OCI-LY7 (cell line): ENCODE results near the gene TMEM167A. TPM values are rescaled to one million over a fixed set of nuclear protein-coding genes. Genes with fewer than 3 reads are reported as not detected.

Experiments
- BruUV-seq: library from RNA; stranded (reverse); fragments of 400-500 nt; replicated peaks from 2 replicates; lab custom pipeline; 2021; lab: Mats Ljungman, UMichigan
- CTCF ChIA-PET: fragments of 300-600 bp; sonication (Branson Sonifier 250); formaldehyde crosslinking; loops from one replicate; lab custom pipeline; 2022; ENCODE audit warnings: antibody characterized with exemption; ENCODE audit not compliant: unreplicated experiment; lab: Charles Lee
- POLR2A ChIA-PET: fragments of 300-600 bp; sonication (Branson Sonifier 250); formaldehyde crosslinking; loops from one replicate; lab custom pipeline; 2022; ENCODE audit warnings: antibody characterized with exemption; lab: Charles Lee
- DNase-seq: peaks from one replicate; pipeline ENCODE4 v3.0.0-alpha.2; 2015; ENCODE audit warnings: low spot score
- H2AFZ ChIP-seq: fragments of 200-600 bp; sonication (generic), shearing (Covaris generic); 2 replicates; pipeline ENCODE4 v1.6.1; 2014; ENCODE audit warnings: mild to moderate bottlenecking, antibody characterized with exemption, low read length, moderate library complexity
- H3K27ac ChIP-seq: fragments of 200-600 bp; sonication (generic); 2 replicates; pipeline ENCODE4 v1.5.1; 2014; ENCODE audit warnings: mixed run types, low read depth, mild to moderate bottlenecking, moderate library complexity, low read length, inconsistent platforms; ENCODE audit not compliant: poor library complexity, severe bottlenecking
- H3K36me3 ChIP-seq: fragments of 200-600 bp; sonication (generic); 2 replicates; pipeline ENCODE4 v1.6.1; 2014; ENCODE audit warnings: mild to moderate bottlenecking, antibody characterized with exemption, low read length, moderate library complexity, mixed read lengths; ENCODE audit not compliant: insufficient read depth
- H3K4me1 ChIP-seq: fragments of 200-600 bp; sonication (generic); 2 replicates; pipeline ENCODE4 v1.5.1; 2014; ENCODE audit warnings: mild to moderate bottlenecking, low read length; ENCODE audit not compliant: insufficient read depth, poor library complexity, severe bottlenecking
- H3K4me2 ChIP-seq: fragments of 200-600 bp; sonication (generic); 2 replicates; pipeline ENCODE4 v1.6.1; 2014; ENCODE audit warnings: mild to moderate bottlenecking, low read length
- H3K4me3 ChIP-seq: fragments of 200-600 bp; sonication (generic); 2 replicates; pipeline ENCODE4 v1.5.1; 2014; ENCODE audit warnings: mild to moderate bottlenecking, low read depth, low read length; ENCODE audit not compliant: poor library complexity, severe bottlenecking
- H3K79me2 ChIP-seq: fragments of 200-600 bp; sonication (generic); 2 replicates; pipeline ENCODE4 v1.6.1; 2016; ENCODE audit warnings: low read depth, mild to moderate bottlenecking, low read length, moderate library complexity, mixed read lengths; ENCODE audit not compliant: insufficient read depth
- H3K9me2 ChIP-seq: fragments of 200-600 bp; sonication (generic); 2 replicates; pipeline ENCODE4 v1.6.1; 2016; ENCODE audit warnings: mild to moderate bottlenecking, low read length, mixed read lengths; ENCODE audit not compliant: insufficient read depth
- H3K9me3 ChIP-seq: fragments of 200-600 bp; sonication (generic); 2 replicates; pipeline ENCODE4 v1.6.1; 2014; ENCODE audit warnings: mild to moderate bottlenecking, mixed run types, low read length, mixed read lengths
- H4K20me1 ChIP-seq: fragments of 200-600 bp; sonication (generic); 2 replicates; pipeline ENCODE4 v1.6.1; 2014; ENCODE audit warnings: mild to moderate bottlenecking, antibody characterized with exemption, low read length, moderate library complexity, mixed read lengths; ENCODE audit not compliant: insufficient read depth
- CTCF ChIP-seq: fragments of 200-600 bp; sonication (generic); conservative IDR thresholded peaks from 2 replicates; pipeline ENCODE4 v1.5.1; 2014; ENCODE audit warnings: mild to moderate bottlenecking, antibody characterized with exemption, low read length, moderate library complexity, mixed read lengths
- EZH2phosphoT487 ChIP-seq: fragments of 200-600 bp; sonication (generic); IDR thresholded peaks from 2 replicates; pipeline ENCODE4 v1.6.1; 2018; ENCODE audit warnings: low read depth, borderline replicate concordance, mild to moderate bottlenecking, mixed run types, antibody characterized with exemption, low read length, moderate library complexity, mixed read lengths
- intact Hi-C: fragments of 100-400 bp; cut with micrococcal nuclease; formaldehyde crosslinking; loops from one replicate; pipeline ENCODE4 v1.10.0; 2022; ENCODE audit not compliant: unreplicated experiment
- total RNA-seq, 2 experiments: library from RNA; depleted of rRNA in 1 of 2; stranded (reverse); fragments of >200 nt in 1 of 2; shearing (Covaris generic) in 1 of 2; gene quantifications; 2 replicates each; pipeline ENCODE4 v1.2.3, GENCODE V29; 2014 to 2022

Gene TMEM167A
- total RNA-seq, 2 experiments from 2014 or later, result 20.4 to 55.7 TPM

- Histone ChIP-seq H3K9me3 (no peaks in the 10 kb centered on the region), H4K20me1 (no peaks in the 10 kb centered on the region), H3K9me2 (no peaks in the 10 kb centered on the region; the same call in 1 of the 2 replicates), H3K27ac (no peak overlapping the region), H3K4me1 (no peaks in the 10 kb centered on the region), H3K4me3 (no peak overlapping the region), H3K4me2 (no peak overlapping the region), H3K36me3 (peaks cover 13% of the 10 kb centered on the region), H3K79me2 (no peaks in the 10 kb centered on the region), H2AFZ (no peak overlapping the region)
- no TSS peak for BruUV-seq
- TF ChIP-seq EZH2phosphoT487 (no peak), CTCF (no peak)
- ChIA-PET POLR2A (no interaction called here), CTCF (no interaction called here)
- intact Hi-C loops, result no loop called here
- DNase-seq, result no peak
Measured at GRCh38 chr5:83118471-83118870, 41.3 kb upstream of the TMEM167A start.

GRCh38 chr5:83115816-83116215 lies 38.6 kb upstream of the TMEM167A start:
- H3K9me3 ChIP-seq, result no peaks in the 10 kb centered on the region
- intact Hi-C loops, result no loop called here
- TF ChIP-seq EZH2phosphoT487, result no peak
- no peak for TF ChIP-seq CTCF
- H3K4me2 ChIP-seq, result no peak overlapping the region
- H3K4me1 ChIP-seq, result no peaks in the 10 kb centered on the region
- H3K27ac ChIP-seq, result no peak overlapping the region
- peaks cover 25% of the 10 kb centered on the region for H3K36me3 ChIP-seq
- DNase-seq, result no peak
- no peaks in the 10 kb centered on the region; the same call in 1 of the 2 replicates for H3K9me2 ChIP-seq
- no peak overlapping the region for H2AFZ ChIP-seq
- CTCF ChIA-PET, result no interaction called here
- POLR2A ChIA-PET, result no interaction called here
- H3K79me2 ChIP-seq, result no peaks in the 10 kb centered on the region
- no TSS peak for BruUV-seq
- no peak overlapping the region for H3K4me3 ChIP-seq
- no peaks in the 10 kb centered on the region for H4K20me1 ChIP-seq

GRCh38 chr5:83109380-83109779 lies 32.2 kb upstream of the TMEM167A start:
- Histone ChIP-seq H3K4me2 (no peak overlapping the region), H3K4me3 (no peak overlapping the region), H4K20me1 (no peaks in the 10 kb centered on the region), H3K9me3 (no peaks in the 10 kb centered on the region), H3K4me1 (no peaks in the 10 kb centered on the region), H3K27ac (no peak overlapping the region), H3K36me3 (peaks cover 19% of the 10 kb centered on the region), H2AFZ (no peak overlapping the region), H3K79me2 (no peaks in the 10 kb centered on the region), H3K9me2 (no peaks in the 10 kb centered on the region)
- TF ChIP-seq CTCF, result no peak
- ChIA-PET CTCF (no interaction called here), POLR2A (interaction anchor here (0.9 to 1.0 kb wide), 2 partner anchors 25 to 31 kb away, joined by 3 to 6 read pairs; no protein-coding TSS in a partner anchor)
- no peak for DNase-seq
- intact Hi-C loops, result no loop called here
- no TSS peak for BruUV-seq
